H1 (cell line): Measurements from ENCODE around the gene SPACA4. TPM values are rescaled to one million over a fixed set of nuclear protein-coding genes. Genes with fewer than 3 reads are reported as not detected.
A peak's percentile ranks its signal among the peaks of the same experiment; 100 is the strongest.

Experiments
- CTCF ChIA-PET: fragments of 300-600 bp; sonication (Branson Sonifier 250); formaldehyde crosslinking; loops from one replicate; lab custom pipeline; 2021; ENCODE audit not compliant: partially characterized antibody; lab: Charles Lee
- POLR2A ChIA-PET: fragments of 300-600 bp; sonication (Branson Sonifier 250); formaldehyde crosslinking; loops from one replicate; lab custom pipeline; 2021; ENCODE audit warnings: inconsistent platforms; ENCODE audit not compliant: partially characterized antibody; lab: Charles Lee
- DNase-seq, 2 experiments: peaks; one replicate each; pipeline versions ENCODE4 v3.0.0 to v3.0.0-alpha.2; 2010 to 2022; ENCODE audit warnings: low spot score in 2 of 2, low read depth in 1 of 2, mixed read lengths in 1 of 2
- FAIRE-seq: peaks from 2 replicates; lab custom pipeline; 2011; peaks lifted over from hg19 to GRCh38; lab: Jason Lieb, UNC
- H2AFZ ChIP-seq: 2 replicates; pipeline ENCODE4 v1.8.1; 2012; ENCODE audit warnings: low read length, inconsistent platforms
- H2AK5ac ChIP-seq: 2 replicates; pipeline ENCODE4 v1.6.1; 2013; ENCODE audit warnings: low read depth, low read length
- H2BK120ac ChIP-seq: replicated peaks from 2 replicates; pipeline ENCODE3; 2013; ENCODE audit warnings: low read depth, low read length, inconsistent platforms
- H2BK12ac ChIP-seq: 2 replicates; pipeline ENCODE4 v1.6.1; 2013; ENCODE audit warnings: low read depth, low read length
- H2BK15ac ChIP-seq: 2 replicates; pipeline ENCODE4 v1.6.1; 2013; ENCODE audit warnings: low read length
- H2BK20ac ChIP-seq: 2 replicates; pipeline ENCODE4 v1.6.1; 2013; ENCODE audit warnings: low read length
- H2BK5ac ChIP-seq: 2 replicates; pipeline ENCODE4 v1.6.1; 2013; ENCODE audit warnings: low read depth, low read length
- H3K14ac ChIP-seq: 2 replicates; pipeline ENCODE4 v1.6.1; 2013; ENCODE audit warnings: inconsistent platforms; ENCODE audit not compliant: insufficient read length
- H3K18ac ChIP-seq: 2 replicates; pipeline ENCODE4 v1.6.1; 2013; ENCODE audit warnings: low read length; ENCODE audit errors: extremely low read depth
- H3K23ac ChIP-seq: 2 replicates; pipeline ENCODE4 v1.6.1; 2013; ENCODE audit warnings: inconsistent platforms; ENCODE audit not compliant: insufficient read length
- H3K23me2 ChIP-seq: 2 replicates; pipeline ENCODE4 v1.6.1; 2013; ENCODE audit warnings: low read depth, low read length
- H3K27ac ChIP-seq: 2 replicates; pipeline ENCODE4 v1.6.1; 2011; ENCODE audit warnings: low read depth, low read length, inconsistent platforms
- H3K27me3 ChIP-seq, 4 experiments: replicated peaks in 1 of 4; 1 replicate in 1 of 4; 2 replicates in 3 of 4; pipeline versions ENCODE4 v1.6.1 to v1.8.1; 2011 to 2013; ENCODE audit warnings: low read length in 3 of 4, mild to moderate bottlenecking in 3 of 4, inconsistent platforms in 2 of 4, mixed read lengths in 2 of 4, moderate library complexity in 1 of 4; ENCODE audit not compliant: control insufficient read depth in 3 of 4, insufficient read depth in 3 of 4; ENCODE audit errors: extremely low read depth in 1 of 4
- H3K36me3 ChIP-seq, 4 experiments: 2 replicates each; pipeline versions ENCODE4 v1.6.1 to v1.8.1; 2011 to 2013; ENCODE audit warnings: mild to moderate bottlenecking in 4 of 4, low read length in 3 of 4, moderate library complexity in 2 of 4, control low read depth in 1 of 4, inconsistent platforms in 1 of 4; ENCODE audit not compliant: insufficient read depth in 4 of 4, control insufficient read depth in 2 of 4
- H3K4ac ChIP-seq: replicated peaks from 2 replicates; pipeline ENCODE3; 2013; ENCODE audit warnings: low read length, low read depth, mixed read lengths, inconsistent platforms; ENCODE audit not compliant: insufficient read length
- H3K4me1 ChIP-seq, 4 experiments: replicated peaks in 1 of 4; 1 replicate in 1 of 4; 2 replicates in 3 of 4; pipeline versions ENCODE4 v1.6.1 to v1.8.1; 2011 to 2013; ENCODE audit warnings: low read length in 3 of 4, inconsistent platforms in 2 of 4, mixed read lengths in 1 of 4; ENCODE audit not compliant: insufficient read depth in 4 of 4, control insufficient read depth in 3 of 4
- H3K4me2 ChIP-seq, 2 experiments: 2 replicates each; pipeline versions ENCODE4 v1.6.1 to v1.8.1; 2011 to 2013; ENCODE audit warnings: low read depth in 2 of 2, low read length in 2 of 2, control low read depth in 1 of 2, inconsistent platforms in 1 of 2, mild to moderate bottlenecking in 1 of 2; ENCODE audit not compliant: insufficient read depth in 1 of 2
- H3K4me3 ChIP-seq, 4 experiments: fragments of 200-600, 300-600 bp in 1 of 4; sonication (generic), shearing (Covaris generic), sonication (Bioruptor Twin) in 1 of 4; 2 replicates each; pipeline versions ENCODE4 v1.5.1 to v1.8.1; 2011 to 2016; ENCODE audit warnings: low read length in 4 of 4, low read depth in 3 of 4, control low read depth in 2 of 4, inconsistent platforms in 2 of 4, mild to moderate bottlenecking in 2 of 4, mixed read lengths in 1 of 4, moderate library complexity in 1 of 4; ENCODE audit not compliant: insufficient read depth in 2 of 4; ENCODE audit errors: extremely low read depth in 1 of 4
- H3K56ac ChIP-seq: replicated peaks from 2 replicates; pipeline ENCODE3; 2013; ENCODE audit warnings: low read depth, mild to moderate bottlenecking, mixed read lengths, low read length, inconsistent platforms; ENCODE audit not compliant: insufficient read length
- H3K79me1 ChIP-seq: 2 replicates; pipeline ENCODE4 v1.6.1; 2013; ENCODE audit warnings: low read depth, low read length, control low read depth
- H3K79me2 ChIP-seq, 2 experiments: 2 replicates each; pipeline versions ENCODE4 v1.6.1 to v1.8.1; 2012 to 2013; ENCODE audit warnings: low read length in 2 of 2, mild to moderate bottlenecking in 2 of 2, inconsistent platforms in 1 of 2; ENCODE audit not compliant: insufficient read depth in 2 of 2, control insufficient read depth in 1 of 2
- H3K9ac ChIP-seq, 4 experiments: replicated peaks in 1 of 4; 1 replicate in 1 of 4; 2 replicates in 3 of 4; pipeline versions ENCODE4 v1.6.1 to v1.8.1; 2011 to 2013; ENCODE audit warnings: low read depth in 3 of 4, low read length in 3 of 4, control low read depth in 2 of 4, mild to moderate bottlenecking in 2 of 4, moderate library complexity in 2 of 4, inconsistent platforms in 1 of 4; ENCODE audit errors: extremely low read depth in 1 of 4
- H3K9me3 ChIP-seq, 2 experiments: 2 replicates each; pipeline versions ENCODE4 v1.6.1 to v1.8.1; 2012 to 2013; ENCODE audit warnings: mild to moderate bottlenecking in 2 of 2, moderate library complexity in 2 of 2, control low read depth in 1 of 2, inconsistent platforms in 1 of 2, low read depth in 1 of 2, low read length in 1 of 2, mixed read lengths in 1 of 2; ENCODE audit not compliant: insufficient read depth in 2 of 2
- H4K20me1 ChIP-seq, 2 experiments: replicated peaks in 1 of 2; 2 replicates each; pipeline versions ENCODE3 to v1.8.1; 2011 to 2013; ENCODE audit warnings: inconsistent platforms in 2 of 2, low read length in 2 of 2, mild to moderate bottlenecking in 1 of 2; ENCODE audit not compliant: insufficient read depth in 2 of 2, control insufficient read depth in 1 of 2
- H4K5ac ChIP-seq: 2 replicates; pipeline ENCODE4 v1.6.1; 2013; ENCODE audit warnings: low read length, low read depth, mixed read lengths, inconsistent platforms; ENCODE audit not compliant: insufficient read length
- H4K8ac ChIP-seq: 2 replicates; pipeline ENCODE4 v1.8.0; 2013; ENCODE audit warnings: mild to moderate bottlenecking, moderate library complexity, low read length, inconsistent platforms; ENCODE audit not compliant: insufficient read depth; ENCODE audit errors: extremely low read depth
- H4K91ac ChIP-seq: replicated peaks from 2 replicates; pipeline ENCODE3; 2013; ENCODE audit warnings: low read length, mixed read lengths, inconsistent platforms; ENCODE audit not compliant: insufficient read length
- CHD1 ChIP-seq: IDR thresholded peaks from 2 replicates; pipeline ENCODE4 v1.6.1; 2012; ENCODE audit warnings: low read depth, low read length, improper control_type of control experiment
- CTBP2 ChIP-seq: IDR thresholded peaks from 2 replicates; pipeline ENCODE4 v1.7.0; 2011; ENCODE audit warnings: borderline replicate concordance, mild to moderate bottlenecking, moderate library complexity, mixed read lengths, low read length; ENCODE audit not compliant: insufficient read depth, insufficient read length
- EZH2 ChIP-seq: fragments of 200-600 bp; sonication (generic); IDR thresholded peaks from 2 replicates; pipeline ENCODE4 v1.7.1; 2012; ENCODE audit warnings: low read depth, mild to moderate bottlenecking, moderate library complexity, low read length, inconsistent platforms; ENCODE audit not compliant: severe bottlenecking
- FOSL1 ChIP-seq: IDR thresholded peaks from 2 replicates; pipeline ENCODE4 v1.6.1; 2011; ENCODE audit warnings: mild to moderate bottlenecking, low read depth, low read length, moderate library complexity; ENCODE audit not compliant: insufficient read depth
- HDAC6 ChIP-seq: IDR thresholded peaks from one replicate; pipeline ENCODE4 v1.7.1; 2012; ENCODE audit warnings: low read depth, mild to moderate bottlenecking, inconsistent platforms, low read length, moderate library complexity
- POLR2AphosphoS5 ChIP-seq: IDR thresholded peaks from 2 replicates; pipeline ENCODE4 v1.6.1; 2011; ENCODE audit warnings: low read depth, low read length
- RAD21 ChIP-seq, 2 experiments: IDR thresholded peaks in 1 of 2; conservative IDR thresholded peaks in 1 of 2; 2 replicates each; pipeline ENCODE4 v1.6.1; 2011; ENCODE audit warnings: low read depth in 2 of 2, low read length in 2 of 2, improper control_type of control experiment in 1 of 2, inconsistent platforms in 1 of 2, mild to moderate bottlenecking in 1 of 2, moderate library complexity in 1 of 2
- SAP30 ChIP-seq: fragments of 300-600 bp; sonication (generic); IDR thresholded peaks from 2 replicates; pipeline ENCODE4 v1.7.1; 2012; ENCODE audit warnings: low read length, moderate library complexity, mild to moderate bottlenecking, inconsistent platforms; ENCODE audit not compliant: insufficient read depth, insufficient replicate concordance
- TEAD4 ChIP-seq: IDR thresholded peaks from 2 replicates; pipeline ENCODE4 v1.6.1; 2012; ENCODE audit warnings: low read depth, low read length, inconsistent platforms, mixed read lengths
- ZNF274 ChIP-seq: IDR thresholded peaks from 2 replicates; pipeline ENCODE4 v1.7.0; 2012; ENCODE audit warnings: low read length, borderline replicate concordance; ENCODE audit errors: extremely low read depth
- WGBS, 2 experiments: shearing (Covaris generic) in 1 of 2; methylation state at CpG; one replicate each; pipeline versions ENCODE4 v1.1.6 to v1.1.7; 2013 to 2015; ENCODE audit warnings: low lambda C conversion rate in 2 of 2, mixed read lengths in 2 of 2, inconsistent platforms in 1 of 2, low coverage in 1 of 2, missing lambda C conversion rate in 1 of 2; ENCODE audit not compliant: insufficient replicate concordance in 2 of 2, insufficient coverage in 1 of 2, insufficient read length in 1 of 2; ENCODE audit errors: extremely low coverage in 1 of 2, missing lambda C conversion rate in 1 of 2; 5-methylcytosine and 5-hydroxymethylcytosine counted together
- polyA plus RNA-seq, 7 experiments: library from polyadenylated mRNA; depleted of rRNA in 3 of 7; stranded (reverse) in 5 of 7; unstranded in 2 of 7; fragments of >200 nt in 5 of 7; fragments of 200-250 nt in 2 of 7; gene quantifications; 1 replicate in 5 of 7; 2 replicates in 1 of 7; 4 replicates in 1 of 7; pipeline versions ENCODE4 v1.2.1 to v1.2.3, GENCODE V29; 2011 to 2013; ENCODE audit warnings: missing spikeins in 2 of 7, mixed read lengths in 2 of 7
- total RNA-seq: library from RNA; stranded (reverse); fragmentation: NEBNext Ultra II Directional; extraction: Animal tissue kit (Norgen Biotek cat#: 25700); gene quantifications from 2 replicates; pipeline ENCODE4 v1.2.1, GENCODE V29; 2021

Gene SPACA4
- total and polyA plus RNA-seq, 2 of the 8 experiments (the other 6 are each of a cell fraction or from before 2014, with no cell fraction given), result not detected

DNA sequence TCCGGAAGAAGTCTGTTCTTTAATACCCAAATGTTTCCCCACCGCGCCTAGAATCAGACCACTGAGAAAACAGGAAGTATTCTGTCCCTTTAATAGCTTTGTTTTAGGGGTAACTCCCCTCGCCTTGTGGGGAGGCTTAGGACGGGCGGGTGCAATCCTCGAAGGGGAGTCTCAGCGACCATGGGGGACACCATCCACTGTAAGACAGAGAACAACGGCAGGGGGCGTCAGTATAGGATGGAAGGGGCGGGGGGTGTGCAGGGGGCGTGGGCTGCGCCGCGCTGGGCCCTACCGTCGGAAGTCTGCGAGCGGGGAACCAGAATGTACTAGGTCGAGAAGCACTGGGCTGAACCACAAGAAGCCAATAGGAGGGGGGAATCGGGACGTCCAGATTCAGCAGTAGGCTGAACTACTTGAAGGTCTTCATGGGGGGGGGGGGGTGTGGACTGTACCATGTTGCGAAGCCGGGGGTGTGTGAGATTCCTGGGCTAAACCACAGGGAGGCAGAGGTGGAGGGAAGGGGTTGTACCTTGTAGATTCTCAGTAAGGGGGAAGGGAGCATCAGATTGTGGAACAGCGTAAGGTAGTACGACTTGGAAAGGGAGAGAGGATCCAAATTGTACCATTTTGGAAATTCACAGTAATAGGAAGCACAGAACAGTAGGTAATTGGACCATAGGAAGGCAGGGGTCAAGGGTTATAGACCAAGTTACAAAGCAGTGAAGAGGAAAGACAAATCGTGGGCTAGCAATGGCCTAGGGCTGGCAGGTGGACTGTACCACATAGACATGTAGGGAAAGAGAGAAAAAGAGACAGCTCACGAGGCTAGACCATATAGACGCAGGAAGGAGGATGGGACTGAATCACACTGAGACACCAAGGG is 31.6 kb downstream of the SPACA4 start:
- H3K23ac ChIP-seq, result no peak overlapping the region
- peak overlapping the region; percentile 93 for H3K18ac ChIP-seq
- no peaks in the 10 kb centered on the region for H3K36me3 ChIP-seq
- 13% methylated on average over 26 of the region's 29 CpGs; no CpG with 5 or more reads in 1 of the 2 experiments for WGBS, 2 experiments
- DNase-seq (peak; percentile 67 to 82), FAIRE-seq (no peak)
- H2BK20ac ChIP-seq, result peak overlapping the region; percentile 92
- H4K8ac ChIP-seq, result no peak overlapping the region
- H3K56ac ChIP-seq, result peak overlapping the region; percentile 18
- peak overlapping the region; percentile 17 for H4K91ac ChIP-seq
- H3K79me2 ChIP-seq, result no peaks in the 10 kb centered on the region
- peak overlapping the region; percentile 13 for H2BK120ac ChIP-seq
- H3K23me2 ChIP-seq, result peaks cover 25% of the 10 kb centered on the region
- peak overlapping the region; percentile 66 to 94 for H3K4me2 ChIP-seq
- peak overlapping the region; percentile 95 for H2BK5ac ChIP-seq
- H2AK5ac ChIP-seq, result peak overlapping the region; percentile 98
- H3K9ac ChIP-seq, result peak overlapping the region in 3 of 4 experiments; percentile 64 to 72 (median 66); a peak in 6 of 7 replicates
- no peaks in the 10 kb centered on the region for H4K20me1 ChIP-seq
- ChIA-PET CTCF (interaction anchor here (0.6 to 1.1 kb wide), 4 partner anchors 8 to 275 kb away, joined by 3 to 5 read pairs (median 3); partner anchors contain the start of gene MAMSTR), POLR2A (interaction anchor here (0.7 to 30.9 kb wide), 9 partner anchors 8 to 326 kb away, joined by 3 to 788 read pairs (median 4); partner anchors contain the start of genes CA11, FAM83E, RPL18 and SPACA4)
- H3K9me3 ChIP-seq, result no peaks in the 10 kb centered on the region
- H3K27me3 ChIP-seq, result peaks cover 0 to 2% (median 0%) of the 10 kb centered on the region in 4 experiments; a peak in 2 of 7 replicates
- peaks cover 9 to 28% (median 19%) of the 10 kb centered on the region in 4 experiments for H3K4me1 ChIP-seq
- H3K79me1 ChIP-seq, result no peaks in the 10 kb centered on the region
- peak overlapping the region; percentile 76 for H2BK12ac ChIP-seq
- H3K4ac ChIP-seq, result peak overlapping the region; percentile 11
- no peak overlapping the region for H2AFZ ChIP-seq
- peak overlapping the region; percentile 89 for H3K27ac ChIP-seq
- H3K4me3 ChIP-seq, result peak overlapping the region; percentile 23 to 74 (median 53); a peak in 6 of 8 replicates
- peak overlapping the region; percentile 92 for H2BK15ac ChIP-seq
- H4K5ac ChIP-seq, result peak overlapping the region; percentile 24
- no peak overlapping the region for H3K14ac ChIP-seq
- no peak; the same call in 1 of the 2 replicates for TF ChIP-seq POLR2AphosphoS5
- TF ChIP-seq SAP30, result no peak
- TF ChIP-seq EZH2, result no peak
- TF ChIP-seq HDAC6, result no peak
- TF ChIP-seq TEAD4, result peak; percentile 66
- TF ChIP-seq ZNF274, result no peak
- no peak for TF ChIP-seq FOSL1
- peak; percentile 97 for TF ChIP-seq CHD1
- TF ChIP-seq CTBP2, result no peak
- no peak for TF ChIP-seq RAD21 (IDR thresholded peaks at IDR 0.05 in 1 of 2, conservative IDR thresholded peaks at IDR 0.05 in 1 of 2; ENCODE audit: low read depth in 2 of 2, low read length in 2 of 2)
